ENCODE measurements around the gene GJA4.
A peak's percentile ranks its signal among the peaks of the same experiment; 100 is the strongest.
"Not testable (repeated sequence)": the region's sequence is repeated elsewhere in the genome, so short reads cannot be mapped to it uniquely, and the experiment has no call there.

Gene GJA4

DNA sequence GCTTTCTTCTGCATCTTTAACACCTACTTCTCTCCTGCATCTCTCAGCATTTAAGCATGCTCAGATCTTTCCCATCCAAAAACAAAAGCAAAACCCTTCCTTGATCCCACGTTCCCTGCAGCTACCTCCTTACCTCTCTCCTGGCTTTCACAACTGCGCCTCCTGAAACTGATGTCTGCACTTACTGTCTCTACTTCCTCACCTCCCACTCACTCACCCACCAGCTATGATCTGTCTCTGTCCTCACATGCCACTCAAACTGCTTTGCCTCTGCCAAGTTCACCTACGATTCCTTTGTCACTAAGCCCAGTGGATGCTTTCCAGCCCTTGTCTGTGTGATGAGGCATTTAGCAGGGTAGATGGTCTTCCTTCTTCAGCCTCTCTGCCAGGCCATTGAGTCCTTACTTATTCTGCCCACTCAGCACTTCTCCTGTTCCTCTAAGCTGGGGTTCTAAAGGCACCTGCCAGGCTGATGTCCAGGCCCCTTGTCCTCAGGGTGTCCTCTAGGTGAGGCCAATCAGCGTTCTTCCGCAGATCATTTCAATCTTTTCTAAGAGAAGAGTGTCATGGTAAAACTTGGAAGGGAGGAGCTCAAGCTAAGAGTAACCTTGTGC is 21.8 kb upstream of the GJA4 start:
- no peak for DNase-seq (ENCODE audit: low read depth)

DNA sequence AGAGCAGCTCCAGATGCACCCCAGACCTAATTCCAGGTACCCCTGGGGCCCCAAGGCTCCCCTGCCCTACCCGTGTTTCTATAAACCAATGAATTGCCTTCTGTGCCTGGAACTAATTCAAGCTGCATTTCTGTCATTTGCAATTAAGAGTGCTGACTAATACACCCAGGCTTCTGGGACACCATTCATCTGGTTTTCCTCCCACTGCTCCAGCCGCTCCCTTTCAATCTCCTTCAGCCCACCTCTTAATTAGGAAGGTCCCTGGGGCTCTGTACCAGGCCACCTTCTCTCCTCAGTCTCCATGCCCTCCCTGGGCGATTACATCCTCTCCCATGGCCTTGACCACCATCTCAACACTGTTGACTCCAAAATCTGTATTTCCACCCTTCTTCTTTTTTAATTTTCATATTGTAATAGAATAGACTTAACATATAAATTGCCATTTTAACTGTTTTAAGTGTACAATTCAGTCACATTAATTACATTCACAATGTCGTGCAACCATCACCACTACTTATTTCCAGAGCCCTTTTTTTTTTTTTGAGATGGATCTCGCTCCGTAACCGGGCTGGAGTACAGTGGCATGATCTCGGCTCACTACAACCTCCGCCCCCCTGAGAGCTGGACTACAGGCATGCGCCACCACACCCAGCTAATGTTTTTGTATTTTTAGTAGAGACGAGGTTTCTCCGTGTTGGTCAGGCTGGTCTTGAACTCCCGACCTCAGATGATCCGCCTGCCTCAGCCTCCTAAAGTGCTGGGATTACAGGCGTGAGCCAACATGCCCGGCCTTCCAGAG is 21.0 kb upstream of the GJA4 start:
- DNase-seq (ENCODE audit: low read depth) = no peak

DNA sequence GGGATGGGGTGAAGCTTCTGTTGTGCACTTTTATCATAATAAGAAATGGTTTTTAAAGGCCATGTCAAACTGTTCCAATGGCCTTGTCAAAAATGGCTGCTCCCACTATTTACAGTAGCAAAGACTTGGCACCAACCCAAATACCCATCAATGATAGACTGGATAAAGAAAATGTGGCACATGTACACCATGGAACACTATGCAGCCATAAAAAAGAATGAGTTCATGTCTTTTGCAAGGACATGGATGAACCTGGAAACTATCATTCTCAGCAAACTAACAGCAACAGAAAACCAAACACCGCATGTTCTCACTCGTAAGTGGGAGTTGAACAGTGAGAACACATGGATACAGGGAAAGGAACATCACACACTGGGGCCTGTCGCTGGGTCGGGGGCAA is 19.7 kb upstream of the GJA4 start:
- not testable (repeated sequence) for DNase-seq (ENCODE audit: low read depth)

GRCh38 chr1:34774957-34775356 is 17.8 kb upstream of the GJA4 start:
- DNase-seq (ENCODE audit: low read depth) = no peak

GRCh38 chr1:34776911-34777310 is 15.9 kb upstream of the GJA4 start:
- DNase-seq (ENCODE audit: low read depth) = no peak

DNA sequence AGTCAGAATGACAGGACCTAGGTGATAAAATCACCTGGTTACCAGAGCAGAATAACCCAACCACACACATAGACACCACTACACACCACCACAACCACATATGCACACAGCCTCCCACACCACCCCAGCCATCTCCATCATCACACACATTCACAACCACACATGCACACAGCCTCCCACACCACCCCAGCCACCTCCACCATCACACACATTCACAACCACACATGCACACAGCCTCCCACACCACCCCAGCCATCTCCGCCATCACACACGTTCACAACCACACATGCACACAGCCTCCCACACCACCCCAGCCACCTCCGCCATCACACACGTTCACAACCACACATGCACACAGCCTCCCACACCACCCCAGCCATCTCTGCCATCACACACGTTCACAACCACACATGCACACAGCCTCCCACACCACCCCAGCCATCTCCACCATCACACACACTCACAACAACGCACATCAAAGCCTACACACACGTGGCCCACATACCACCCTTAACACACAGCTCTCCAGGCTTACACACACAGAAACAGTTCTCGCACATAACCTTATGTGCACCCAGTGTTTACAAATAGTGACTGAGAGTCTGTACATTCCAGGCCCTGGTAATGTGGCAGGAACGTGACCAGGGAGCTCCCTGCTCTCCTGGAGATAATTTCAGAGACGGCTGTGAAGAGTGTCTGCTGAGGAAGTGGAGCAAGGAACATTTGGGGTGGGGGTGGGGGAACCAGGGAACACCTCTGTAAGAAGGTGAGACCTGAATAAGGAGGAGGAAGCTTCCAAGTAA is 15.1 kb upstream of the GJA4 start:
- DNase-seq (ENCODE audit: low read depth) = no peak

- DNase-seq (ENCODE audit: low read depth) = no peak
These were observed 14.4 kb upstream of the GJA4 start for GRCh38 chr1:34778381-34778780.

- no peak for DNase-seq (ENCODE audit: low read depth)
These were observed 13.8 kb upstream of the GJA4 start for GRCh38 chr1:34779005-34779404.

DNA sequence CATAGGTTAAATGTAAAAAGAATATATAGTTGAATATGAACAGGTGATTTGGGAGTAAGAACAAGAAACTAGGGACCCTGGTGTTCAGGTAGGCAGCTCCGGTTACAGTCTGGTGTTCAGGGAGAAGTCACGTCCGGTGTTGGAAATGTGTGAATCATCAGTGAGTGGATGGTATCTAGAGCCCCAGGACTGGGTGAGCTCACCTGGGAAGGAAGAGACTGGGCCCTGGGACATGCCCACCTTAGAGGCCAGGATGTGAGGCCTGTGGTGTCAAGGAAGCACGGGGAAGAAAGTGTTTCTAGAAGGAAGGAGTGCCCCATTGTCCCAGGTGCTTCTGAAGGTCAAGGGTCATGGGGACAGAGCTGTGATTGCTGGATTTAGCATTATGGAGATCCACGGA is 13.3 kb upstream of the GJA4 start:
- no peak for DNase-seq (ENCODE audit: low read depth)

- DNase-seq (ENCODE audit: low read depth) = no peak
These were observed 12.8 kb upstream of the GJA4 start for GRCh38 chr1:34779962-34780361.

DNA sequence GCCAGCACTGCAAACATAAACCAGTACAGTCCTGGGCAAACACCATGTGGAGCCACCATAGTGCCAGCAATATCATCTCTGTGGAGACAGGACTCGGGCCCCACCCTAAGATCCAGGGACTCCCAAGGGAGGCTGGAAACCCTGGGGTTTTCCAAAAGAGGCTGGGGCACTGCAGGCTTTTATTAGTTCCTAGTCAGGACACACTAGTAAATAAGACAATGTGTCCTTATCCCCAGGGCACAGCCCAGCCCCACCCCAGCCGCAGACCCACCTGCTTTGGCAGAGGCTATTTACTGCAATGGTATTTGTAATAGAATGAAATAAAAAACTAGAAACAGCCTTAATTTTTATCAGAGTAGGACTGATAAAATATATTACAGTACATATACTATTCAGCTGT is 12.3 kb upstream of the GJA4 start:
- DNase-seq (ENCODE audit: low read depth) = no peak

GRCh38 chr1:34781071-34781843 is 11.5 kb upstream of the GJA4 start, which contains the start of gene GJB3:
Gene GJB3, plus strand, starts transcription at chr1:34781214. Its CDS starts 3,549 bp downstream, at chr1:34784763.
- no peak for DNase-seq (ENCODE audit: low read depth)

GRCh38 chr1:34781844-34782391 is 10.9 kb upstream of the GJA4 start:
- no peak for DNase-seq (ENCODE audit: low read depth)

GRCh38 chr1:34784751-34785221 is 8.0 kb upstream of the GJA4 start:
- DNase-seq (ENCODE audit: low read depth) = no peak

GRCh38 chr1:34785231-34785874 is 7.4 kb upstream of the GJA4 start:
- no peak for DNase-seq (ENCODE audit: low read depth)

- no peak for DNase-seq (ENCODE audit: low read depth)
These were observed 6.8 kb upstream of the GJA4 start for GRCh38 chr1:34785875-34786470.

DNA sequence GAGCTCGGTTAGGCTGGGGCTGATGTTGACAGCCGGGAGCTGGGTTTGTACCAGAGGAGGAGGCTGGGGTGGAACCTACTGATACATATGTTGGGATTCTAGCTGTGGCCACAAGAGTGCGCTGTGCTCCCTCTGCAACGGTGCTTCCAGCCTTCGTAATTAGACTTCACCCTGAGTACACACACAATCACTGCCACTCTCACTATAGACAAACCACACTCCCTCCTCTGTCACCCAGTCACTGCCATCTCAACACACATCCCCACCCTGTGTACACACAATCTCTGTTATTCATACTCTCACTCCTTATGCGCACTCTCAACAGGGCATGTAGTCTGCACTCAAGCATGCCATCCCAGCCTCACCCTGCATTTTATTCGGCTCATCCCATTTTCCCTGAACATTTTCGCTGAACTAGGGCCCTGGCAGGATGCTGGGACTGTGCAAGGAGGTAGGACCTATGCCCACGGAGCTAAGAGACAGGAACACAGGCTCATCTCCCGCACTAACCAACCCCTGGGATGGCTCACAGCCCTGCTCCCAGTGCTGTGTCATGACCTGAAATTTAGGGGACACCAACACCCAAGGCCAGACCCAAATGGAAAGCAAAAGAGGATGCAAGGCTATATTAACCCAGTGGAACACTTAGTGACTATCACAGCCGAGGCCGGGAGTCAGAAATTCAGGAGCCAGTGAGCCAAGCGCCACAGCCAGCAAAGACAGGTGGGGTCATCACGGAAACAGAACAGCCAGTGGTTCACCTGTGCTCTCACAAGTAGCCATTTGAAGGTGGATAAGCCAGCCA is 6.1 kb upstream of the GJA4 start:
- DNase-seq (ENCODE audit: low read depth) = peak; percentile 34

GRCh38 chr1:34787461-34788420 is 5.1 kb upstream of the GJA4 start:
- no peak for DNase-seq (ENCODE audit: low read depth)

DNA sequence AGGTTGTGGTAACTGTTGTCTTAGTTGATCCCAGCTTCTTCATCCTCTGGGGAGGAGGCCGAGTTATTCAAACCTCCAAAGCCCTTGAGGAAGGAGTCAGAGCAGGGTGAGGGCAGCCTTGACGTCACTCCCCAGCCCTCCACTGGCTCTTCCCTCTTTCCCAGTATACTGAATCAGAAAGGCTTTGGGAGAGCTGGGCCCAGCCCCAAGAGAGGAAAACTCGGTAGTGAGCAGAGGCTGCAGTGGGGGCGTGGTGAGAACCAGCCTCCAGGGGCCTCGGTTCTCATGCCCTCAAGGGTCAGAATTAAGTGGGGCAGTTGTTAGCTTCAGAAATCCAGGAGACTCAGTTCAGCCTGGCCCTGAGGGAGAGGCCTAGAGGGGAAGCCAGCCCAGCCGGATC is 1.8 kb upstream of the GJA4 start:
- no peak for DNase-seq (ENCODE audit: low read depth)
